Neuronal stem cell (in vitro differentiated cells): ENCODE measurements around the gene TMEM134.

ENCODE experiments used
- DNase-seq: peaks from one replicate; pipeline ENCODE4 v3.0.0-alpha.2; 2013; ENCODE audit warnings: low spot score
- H2AFZ ChIP-seq: one replicate; pipeline ENCODE4 v1.6.1; 2013; ENCODE audit warnings: mild to moderate bottlenecking, low read length, inconsistent platforms
- H2AK5ac ChIP-seq: 2 replicates; pipeline ENCODE4 v1.6.1; 2013; ENCODE audit warnings: low read depth, mild to moderate bottlenecking, inconsistent platforms, low read length, moderate library complexity, mixed read lengths
- H2BK120ac ChIP-seq: 2 replicates; pipeline ENCODE4 v1.6.1; 2013; ENCODE audit warnings: low read depth, mild to moderate bottlenecking, inconsistent platforms, low read length, moderate library complexity, mixed read lengths
- H2BK12ac ChIP-seq: one replicate; pipeline ENCODE4 v1.6.1; 2013; ENCODE audit warnings: low read length, inconsistent platforms
- H2BK15ac ChIP-seq: 2 replicates; pipeline ENCODE4 v1.6.1; 2013; ENCODE audit warnings: mild to moderate bottlenecking, low read length, inconsistent platforms, mixed read lengths
- H2BK5ac ChIP-seq: one replicate; pipeline ENCODE4 v1.6.1; 2013; ENCODE audit warnings: inconsistent platforms, mild to moderate bottlenecking, low read length, moderate library complexity
- H3K14ac ChIP-seq: one replicate; pipeline ENCODE4 v1.6.1; 2013; ENCODE audit warnings: low read length, inconsistent platforms
- H3K18ac ChIP-seq: 2 replicates; pipeline ENCODE4 v1.6.1; 2013; ENCODE audit warnings: low read length, inconsistent platforms
- H3K23ac ChIP-seq: 2 replicates; pipeline ENCODE4 v1.6.1; 2013; ENCODE audit warnings: low read depth, mild to moderate bottlenecking, mixed read lengths, low read length, inconsistent platforms; ENCODE audit not compliant: poor library complexity
- H3K27ac ChIP-seq: replicated peaks from 3 replicates; pipeline ENCODE4 v1.5.1; 2013; ENCODE audit warnings: low read length, inconsistent platforms
- H3K27me3 ChIP-seq, 3 experiments: 2 replicates each; pipeline ENCODE4 v1.6.1; 2013; ENCODE audit warnings: low read length in 3 of 3, mild to moderate bottlenecking in 2 of 3, inconsistent platforms in 1 of 3, low read depth in 1 of 3, mixed read lengths in 1 of 3, moderate library complexity in 1 of 3; ENCODE audit not compliant: control insufficient read depth in 3 of 3, insufficient read depth in 3 of 3
- H3K36me3 ChIP-seq, 2 donors: replicated peaks in 1 of 2; 2 replicates each; pipeline ENCODE4 v1.6.1; 2013; ENCODE audit warnings: low read length in 2 of 2; ENCODE audit not compliant: control insufficient read depth in 2 of 2, insufficient read depth in 2 of 2
- H3K4ac ChIP-seq: 2 replicates; pipeline ENCODE4 v1.6.1; 2013; ENCODE audit warnings: inconsistent platforms, mild to moderate bottlenecking, low read length, moderate library complexity
- H3K4me1 ChIP-seq, 2 donors: 1 replicate in 1 of 2; 2 replicates in 1 of 2; pipeline ENCODE4 v1.6.1; 2013; ENCODE audit warnings: low read length in 2 of 2, low read depth in 1 of 2; ENCODE audit not compliant: control insufficient read depth in 2 of 2, insufficient read depth in 1 of 2
- H3K4me2 ChIP-seq: one replicate; pipeline ENCODE4 v1.6.1; 2013; ENCODE audit warnings: mild to moderate bottlenecking, low read length, inconsistent platforms; ENCODE audit not compliant: insufficient read depth, poor library complexity, severe bottlenecking
- H3K4me3 ChIP-seq, 2 donors: 2 replicates each; pipeline ENCODE4 v1.5.1; 2013; ENCODE audit warnings: low read length in 2 of 2, mild to moderate bottlenecking in 2 of 2, inconsistent platforms in 1 of 2, moderate library complexity in 1 of 2
- H3K79me1 ChIP-seq: one replicate; pipeline ENCODE4 v1.6.1; 2013; ENCODE audit warnings: low read depth, mild to moderate bottlenecking, inconsistent platforms, low read length, moderate library complexity
- H3K9ac ChIP-seq: one replicate; pipeline ENCODE4 v1.6.1; 2013; ENCODE audit warnings: mild to moderate bottlenecking, low read depth, low read length, inconsistent platforms; ENCODE audit not compliant: poor library complexity
- H3K9me3 ChIP-seq, 2 donors: replicated peaks in 1 of 2; 2 replicates each; pipeline versions ENCODE3 to v1.6.1; 2013; ENCODE audit warnings: low read length in 2 of 2, mild to moderate bottlenecking in 2 of 2, inconsistent platforms in 1 of 2, low read depth in 1 of 2, mixed read lengths in 1 of 2, moderate library complexity in 1 of 2; ENCODE audit not compliant: control insufficient read depth in 2 of 2, insufficient read depth in 1 of 2
- H4K8ac ChIP-seq: one replicate; pipeline ENCODE4 v1.6.1; 2013; ENCODE audit warnings: low read depth, mild to moderate bottlenecking, inconsistent platforms, low read length, moderate library complexity
- H4K91ac ChIP-seq: one replicate; pipeline ENCODE4 v1.6.1; 2013; ENCODE audit warnings: low read length, low read depth, mild to moderate bottlenecking, inconsistent platforms; ENCODE audit not compliant: poor library complexity
- WGBS, 2 donors: extraction: QIAGEN DNeasy Blood & Tissue Kit; methylation state at CpG; one replicate each; pipeline ENCODE4 v1.1.7; 2013; ENCODE audit warnings: missing lambda C conversion rate in 2 of 2, mixed read lengths in 1 of 2; ENCODE audit not compliant: insufficient read length in 2 of 2, insufficient replicate concordance in 1 of 2; ENCODE audit errors: extremely low coverage in 2 of 2; 5-methylcytosine and 5-hydroxymethylcytosine counted together

The TMEM134 gene

DNA sequence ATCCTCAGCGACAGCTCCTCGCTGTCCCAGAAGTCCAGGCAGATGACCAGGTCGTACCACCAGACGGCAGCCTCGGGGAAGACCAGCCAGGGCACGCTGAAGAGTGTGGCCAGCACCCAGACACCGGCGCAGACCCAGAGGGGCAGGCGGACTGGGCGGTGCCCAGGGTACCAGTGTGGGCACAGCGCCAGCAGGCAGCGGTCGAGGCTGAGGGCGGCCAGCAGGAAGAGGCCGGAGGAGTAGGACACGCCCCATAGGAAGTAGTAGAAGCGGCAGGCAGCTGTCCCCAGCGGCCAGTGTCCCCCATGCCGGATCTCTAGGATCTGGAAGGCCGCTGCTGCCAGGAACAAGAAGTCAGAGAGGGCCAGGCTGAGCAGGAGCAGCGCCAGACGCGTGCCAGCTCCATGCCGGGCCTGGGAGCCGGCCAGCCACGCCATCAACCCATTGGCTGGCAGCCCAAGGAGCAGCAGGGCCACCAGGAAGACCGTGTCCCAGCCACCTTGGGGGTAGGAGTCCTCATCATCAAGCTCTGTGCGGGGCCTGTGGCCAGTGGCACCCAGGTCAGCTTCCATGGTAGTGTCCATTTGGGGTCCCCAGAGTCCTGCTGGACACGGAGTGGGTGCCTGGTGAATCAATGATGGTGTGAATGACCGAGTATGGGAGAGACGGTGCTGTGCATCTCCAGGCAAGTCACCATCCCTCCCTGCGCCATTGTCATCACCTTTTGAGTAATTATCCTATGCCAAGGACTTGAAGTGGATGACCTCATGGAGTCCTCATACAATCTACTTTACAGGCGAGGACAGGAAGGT is 16.7 kb downstream of the TMEM134 start, which contains the start of gene GPR152:
Gene GPR152 (minus strand): TSS at position 589 of the 812 bp plus-strand sequence. CDS start 5 bp downstream, at position 584.
- no peak for DNase-seq
- peak within 1 kb of the TSS; percentile 69 for H2AFZ ChIP-seq
- no peaks in the 10 kb centered on the region for H3K27me3 ChIP-seq
- H3K4me3 ChIP-seq = no peak within 1 kb of the TSS
- H3K27ac ChIP-seq = no peak within 1 kb of the TSS
- H2BK120ac ChIP-seq = no peak within 1 kb of the TSS
- peak within 1 kb of the TSS; percentile 72 for H2BK15ac ChIP-seq
- H3K36me3 ChIP-seq = no peaks in the 10 kb centered on the region
- peak within 1 kb of the TSS; percentile 76 for H4K8ac ChIP-seq
- H3K9ac ChIP-seq = peak within 1 kb of the TSS; percentile 54
- no peak within 1 kb of the TSS for H3K4ac ChIP-seq
- H2BK5ac ChIP-seq = peak within 1 kb of the TSS; percentile 76
- peak within 1 kb of the TSS; percentile 66 for H3K18ac ChIP-seq
- H2AK5ac ChIP-seq = peak within 1 kb of the TSS; percentile 86
- no peaks in the 10 kb centered on the region for H3K79me1 ChIP-seq
- H3K14ac ChIP-seq = peak within 1 kb of the TSS; percentile 76
- H4K91ac ChIP-seq = no peak within 1 kb of the TSS
- H3K4me1 ChIP-seq = peaks cover 5 to 15% of the 10 kb centered on the region in 2 donors
- peak within 1 kb of the TSS; percentile 66 for H3K23ac ChIP-seq
- H3K4me2 ChIP-seq = no peak within 1 kb of the TSS
- H3K9me3 ChIP-seq = no peaks in the 10 kb centered on the region
- peak within 1 kb of the TSS; percentile 51 for H2BK12ac ChIP-seq
- no CpG with 5 or more reads among the region's 33 CpGs for WGBS, 2 donors

DNA sequence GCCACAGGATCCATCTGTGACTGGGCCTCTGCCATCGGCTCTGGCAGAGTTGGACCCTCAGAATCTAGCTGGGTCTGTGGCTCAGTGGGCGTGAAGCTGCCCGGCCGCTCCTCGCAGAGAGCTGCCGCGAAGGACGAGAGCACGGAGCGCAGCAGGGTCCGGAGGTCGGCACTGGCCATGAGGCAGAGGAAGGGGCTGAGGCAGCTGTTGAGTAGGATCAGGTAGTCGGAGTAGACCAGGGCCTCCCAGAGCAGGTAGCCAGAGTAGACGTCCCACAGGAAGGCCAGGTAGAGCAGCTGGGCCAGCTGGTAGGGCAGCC is 17.4 kb downstream of the TMEM134 start:
- no peak overlapping the region for H4K8ac ChIP-seq
- peak overlapping the region; percentile 52 for H3K23ac ChIP-seq
- no peaks in the 10 kb centered on the region for H3K9me3 ChIP-seq
- H3K4ac ChIP-seq = no peak overlapping the region
- H3K36me3 ChIP-seq = no peaks in the 10 kb centered on the region
- no peak overlapping the region for H4K91ac ChIP-seq
- no CpG with 5 or more reads among the region's 14 CpGs for WGBS, 2 donors
- H3K4me1 ChIP-seq = peaks cover 5 to 15% of the 10 kb centered on the region in 2 donors
- no peak overlapping the region for H3K4me3 ChIP-seq
- H2BK15ac ChIP-seq = peak overlapping the region; percentile 72
- H2AFZ ChIP-seq = peak overlapping the region; percentile 69
- no peak overlapping the region for H3K27ac ChIP-seq
- no peak for DNase-seq
- H3K4me2 ChIP-seq = no peak overlapping the region
- H3K18ac ChIP-seq = no peak overlapping the region
- no peak overlapping the region for H2BK12ac ChIP-seq
- H3K79me1 ChIP-seq = no peaks in the 10 kb centered on the region
- no peak overlapping the region for H3K9ac ChIP-seq
- H2BK5ac ChIP-seq = no peak overlapping the region
- no peak overlapping the region for H2BK120ac ChIP-seq
- H3K27me3 ChIP-seq = no peaks in the 10 kb centered on the region
- no peak overlapping the region for H3K14ac ChIP-seq
- H2AK5ac ChIP-seq = peak overlapping the region; percentile 86

DNA sequence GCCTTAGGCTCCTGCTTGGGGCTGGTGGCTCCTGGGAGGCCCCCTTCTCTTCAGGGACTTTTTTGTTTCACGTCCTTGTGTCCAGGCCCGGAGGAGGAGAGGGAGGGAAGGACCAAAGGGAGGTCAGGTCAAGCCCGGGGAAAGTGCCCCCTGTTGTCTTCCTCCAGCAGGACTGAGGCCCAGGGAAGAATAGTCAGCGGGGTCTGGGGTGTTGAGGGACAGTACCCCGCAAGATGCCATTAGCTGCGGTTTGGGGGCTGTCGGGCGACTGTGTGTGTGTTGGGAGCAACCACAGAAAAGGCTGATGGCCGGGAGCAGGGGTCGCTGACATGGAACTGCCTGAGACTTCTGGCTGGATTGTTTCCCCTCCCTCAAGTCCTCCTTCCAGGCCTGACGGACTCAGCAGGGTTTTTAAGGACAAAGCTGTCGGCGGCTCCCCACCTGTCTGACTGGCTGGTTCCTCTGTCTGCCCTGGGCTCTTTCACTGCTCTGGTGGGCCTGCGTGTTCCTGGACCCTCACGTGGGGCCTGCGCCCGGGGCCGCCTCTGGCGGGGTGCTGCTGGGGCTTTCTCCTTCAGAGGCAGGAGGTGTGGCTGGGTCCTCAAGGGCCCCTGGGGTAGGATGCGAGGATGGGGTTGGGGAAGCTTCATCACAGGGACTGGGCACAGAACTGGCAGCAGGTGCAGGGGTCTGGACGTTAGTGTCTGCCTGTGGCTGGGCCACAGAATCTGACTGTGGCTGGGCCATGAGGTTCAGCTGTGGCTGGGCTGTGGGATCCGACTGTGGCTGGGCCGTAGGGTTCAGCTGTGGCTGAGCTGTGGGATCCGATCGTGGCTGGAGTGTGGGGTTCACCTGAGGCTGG is 18.0 kb downstream of the TMEM134 start:
- H3K27ac ChIP-seq = no peak overlapping the region
- H3K36me3 ChIP-seq = no peaks in the 10 kb centered on the region
- H2AFZ ChIP-seq = peak overlapping the region; percentile 69
- H3K9me3 ChIP-seq = no peaks in the 10 kb centered on the region
- H3K27me3 ChIP-seq = no peaks in the 10 kb centered on the region
- H3K18ac ChIP-seq = peak overlapping the region; percentile 5
- H2BK120ac ChIP-seq = no peak overlapping the region
- H3K4ac ChIP-seq = no peak overlapping the region
- DNase-seq = no peak
- H2AK5ac ChIP-seq = peak overlapping the region; percentile 39
- H2BK5ac ChIP-seq = no peak overlapping the region
- H3K79me1 ChIP-seq = no peaks in the 10 kb centered on the region
- peak overlapping the region; percentile 52 for H3K23ac ChIP-seq
- no peak overlapping the region for H3K4me2 ChIP-seq
- H3K14ac ChIP-seq = no peak overlapping the region
- H3K9ac ChIP-seq = no peak overlapping the region
- no peak overlapping the region for H2BK15ac ChIP-seq
- no peak overlapping the region for H3K4me3 ChIP-seq
- peaks cover 5 to 15% of the 10 kb centered on the region in 2 donors for H3K4me1 ChIP-seq
- no CpG with 5 or more reads among the region's 25 CpGs for WGBS, 2 donors
- H2BK12ac ChIP-seq = peak overlapping the region; percentile 7
- H4K91ac ChIP-seq = no peak overlapping the region
- no peak overlapping the region for H4K8ac ChIP-seq
